H1 (cell line): ENCODE results near the gene MLKL.

ENCODE experiments used
- FOSL1 ChIP-seq: IDR thresholded peaks from 2 replicates; pipeline ENCODE4 v1.6.1; 2011; ENCODE audit warnings: mild to moderate bottlenecking, low read depth, low read length, moderate library complexity; ENCODE audit not compliant: insufficient read depth
- PHF8 ChIP-seq: fragments of 200-600 bp; sonication (generic); conservative IDR thresholded peaks from 2 replicates; pipeline ENCODE4 v1.7.1; 2012; ENCODE audit warnings: low read depth, mild to moderate bottlenecking, inconsistent platforms, low read length, moderate library complexity
- RNF2 ChIP-seq: fragments of 200-900, 300-1000 bp; sonication (generic); IDR thresholded peaks from 2 replicates; pipeline ENCODE4 v1.7.1; 2016; ENCODE audit warnings: borderline replicate concordance, low read depth, mild to moderate bottlenecking, antibody characterized with exemption, low read length; ENCODE audit not compliant: poor library complexity, severe bottlenecking; ENCODE audit errors: missing control alignments
- SP2 ChIP-seq: IDR thresholded peaks from 2 replicates; pipeline ENCODE4 v1.6.1; 2012; ENCODE audit warnings: mild to moderate bottlenecking, low read length, inconsistent platforms
- TF ChIP-seq, protein P1 (sequence below), 3 experiments: IDR thresholded peaks; 1 replicate in 2 of 3; 2 replicates in 1 of 3; pipeline versions ENCODE4 v1.5.1 to v1.6.1; 2011; ENCODE audit warnings: low read length in 3 of 3, mild to moderate bottlenecking in 3 of 3, inconsistent platforms in 2 of 3, low read depth in 1 of 3, moderate library complexity in 1 of 3; ENCODE audit not compliant: insufficient read depth in 1 of 3; ENCODE audit errors: control extremely low read depth in 1 of 3

DNA sequence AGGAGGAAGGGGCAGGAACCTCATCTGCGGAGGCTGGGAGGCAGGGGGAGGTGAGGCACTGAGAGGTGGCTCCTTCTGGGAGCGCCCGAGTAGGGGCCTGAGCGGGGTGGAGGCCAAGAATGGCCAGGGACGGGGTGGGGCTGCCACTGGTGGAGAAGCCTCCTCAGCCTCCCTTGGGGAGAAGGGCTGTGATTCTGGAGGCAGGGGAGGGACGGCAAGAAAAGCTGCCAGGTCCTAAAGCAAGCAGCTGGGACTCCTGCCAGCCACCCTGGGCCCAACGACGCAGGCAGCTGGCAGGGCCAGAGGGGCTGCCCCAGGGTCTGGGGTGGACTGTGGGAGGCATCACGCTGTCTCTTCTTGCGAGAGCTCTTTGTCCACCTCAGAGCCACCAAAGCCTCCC, 12.7 kb upstream of the MLKL start:
- no peak for TF ChIP-seq RNF2
- no peak for TF ChIP-seq PHF8
- no peak for TF ChIP-seq SP2
- TF ChIP-seq FOSL1: no peak
- TF ChIP-seq, protein P1, sequence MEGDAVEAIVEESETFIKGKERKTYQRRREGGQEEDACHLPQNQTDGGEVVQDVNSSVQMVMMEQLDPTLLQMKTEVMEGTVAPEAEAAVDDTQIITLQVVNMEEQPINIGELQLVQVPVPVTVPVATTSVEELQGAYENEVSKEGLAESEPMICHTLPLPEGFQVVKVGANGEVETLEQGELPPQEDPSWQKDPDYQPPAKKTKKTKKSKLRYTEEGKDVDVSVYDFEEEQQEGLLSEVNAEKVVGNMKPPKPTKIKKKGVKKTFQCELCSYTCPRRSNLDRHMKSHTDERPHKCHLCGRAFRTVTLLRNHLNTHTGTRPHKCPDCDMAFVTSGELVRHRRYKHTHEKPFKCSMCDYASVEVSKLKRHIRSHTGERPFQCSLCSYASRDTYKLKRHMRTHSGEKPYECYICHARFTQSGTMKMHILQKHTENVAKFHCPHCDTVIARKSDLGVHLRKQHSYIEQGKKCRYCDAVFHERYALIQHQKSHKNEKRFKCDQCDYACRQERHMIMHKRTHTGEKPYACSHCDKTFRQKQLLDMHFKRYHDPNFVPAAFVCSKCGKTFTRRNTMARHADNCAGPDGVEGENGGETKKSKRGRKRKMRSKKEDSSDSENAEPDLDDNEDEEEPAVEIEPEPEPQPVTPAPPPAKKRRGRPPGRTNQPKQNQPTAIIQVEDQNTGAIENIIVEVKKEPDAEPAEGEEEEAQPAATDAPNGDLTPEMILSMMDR (IDR thresholded peaks at IDR 0.05; ENCODE audit: control extremely low read depth in 1 of 3, insufficient read depth in 1 of 3, low read depth in 1 of 3, low read length in 3 of 3): no peak
